GM12878 (cell line): Measurements from ENCODE around the gene LIMA1. TPM values are rescaled to one million over a fixed set of nuclear protein-coding genes. Genes with fewer than 3 reads are reported as not detected.

Experiments used
- ATAC-seq: fragments of 200-7000 bp; cut with Tn5 transposase; 3 replicates; pipeline ENCODE4 v1.9.1; 2020; ENCODE audit warnings: mild to moderate bottlenecking, moderate library complexity
- BruUV-seq: library from RNA; stranded (reverse); fragments of 400-500 nt; replicated peaks from 2 replicates; lab custom pipeline; 2021; lab: Mats Ljungman, UMichigan
- CTCF ChIA-PET: fragments of 300-600 bp; sonication (Branson Sonifier 250); formaldehyde crosslinking; extraction: SDS; loops from one replicate; lab custom pipeline; 2021; ENCODE audit warnings: inconsistent platforms; lab: Yijun Ruan, JAX
- POLR2A ChIA-PET: fragments of 350-600 bp; formaldehyde crosslinking; extraction: SDS; loops from one replicate; lab custom pipeline; 2021; ENCODE audit warnings: inconsistent platforms; lab: Charles Lee
- RAD21 ChIA-PET: fragments of 300-600 bp; sonication (Branson Sonifier 250); formaldehyde crosslinking; loops from one replicate; lab custom pipeline; 2023; ENCODE audit warnings: antibody characterized with exemption; ENCODE audit not compliant: unreplicated experiment; lab: Charles Lee
- SMC1A ChIA-PET: fragments of 300-600 bp; sonication (Branson Sonifier 250); formaldehyde crosslinking; loops from one replicate; lab custom pipeline; 2023; ENCODE audit not compliant: unreplicated experiment, uncharacterized antibody; lab: Charles Lee
- DNase-seq: peaks from one replicate; pipeline ENCODE4 v3.0.0-alpha.2; 2011; ENCODE audit warnings: low read depth, low spot score
- FAIRE-seq: peaks from 3 replicates; lab custom pipeline; 2011; peaks lifted over from hg19 to GRCh38; lab: Jason Lieb, UNC
- H2AFZ ChIP-seq: 2 replicates; pipeline ENCODE4 v1.6.0; 2011; ENCODE audit warnings: low read depth, low read length, control low read depth; ENCODE audit not compliant: control insufficient read depth
- H3K27ac ChIP-seq: 2 replicates; pipeline ENCODE4 v1.5.1; 2011; ENCODE audit warnings: control low read depth; ENCODE audit not compliant: control insufficient read depth, insufficient read depth
- H3K27me3 ChIP-seq, 2 experiments: replicated peaks in 1 of 2; 2 replicates each; pipeline versions ENCODE4 v1.6.0 to v1.6.1; 2011; ENCODE audit warnings: low read length in 1 of 2; ENCODE audit not compliant: control insufficient read depth in 2 of 2, insufficient read depth in 2 of 2
- H3K36me3 ChIP-seq, 2 experiments: 2 replicates each; pipeline ENCODE4 v1.5.1; 2011; ENCODE audit warnings: low read length in 1 of 2; ENCODE audit not compliant: control insufficient read depth in 2 of 2, insufficient read depth in 2 of 2
- H3K4me1 ChIP-seq: 2 replicates; pipeline ENCODE4 v1.6.1; 2011; ENCODE audit warnings: mild to moderate bottlenecking, low read length, moderate library complexity, mixed read lengths; ENCODE audit not compliant: control insufficient read depth, insufficient read depth
- H3K4me2 ChIP-seq: 2 replicates; pipeline ENCODE4 v1.6.0; 2011; ENCODE audit warnings: control low read depth; ENCODE audit not compliant: control insufficient read depth, insufficient read depth
- H3K4me3 ChIP-seq: fragments of 200-600 bp; sonication (generic); 2 replicates; pipeline ENCODE4 v1.5.1; 2016
- H3K79me2 ChIP-seq: 2 replicates; pipeline ENCODE4 v1.6.0; 2011; ENCODE audit warnings: low read length; ENCODE audit not compliant: control insufficient read depth, insufficient read depth
- H3K9ac ChIP-seq: 2 replicates; pipeline ENCODE4 v1.8.0; 2011; ENCODE audit warnings: low read length, control low read depth, mixed read lengths; ENCODE audit not compliant: control insufficient read depth, insufficient read depth
- H3K9me3 ChIP-seq: replicated peaks from 3 replicates; pipeline ENCODE4 v1.5.1; 2011; ENCODE audit warnings: mild to moderate bottlenecking, low read length; ENCODE audit not compliant: control insufficient read depth, insufficient read depth
- H4K20me1 ChIP-seq: 2 replicates; pipeline ENCODE4 v1.6.0; 2011; ENCODE audit not compliant: control insufficient read depth, insufficient read depth
- BACH1 ChIP-seq: fragments of 450-650 bp; IDR thresholded peaks from 2 replicates; pipeline ENCODE4 v1.6.1; 2017; ENCODE audit warnings: mild to moderate bottlenecking, borderline replicate concordance
- CREM ChIP-seq: IDR thresholded peaks from 2 replicates; pipeline ENCODE4 v1.6.1; 2014; ENCODE audit warnings: antibody characterized with exemption, low read depth
- FOS ChIP-seq: IDR thresholded peaks from 3 replicates; pipeline ENCODE4 v1.6.1; 2011; ENCODE audit warnings: borderline replicate concordance; ENCODE audit not compliant: insufficient read length; ENCODE audit errors: extremely low read depth
- FOXM1 ChIP-seq: IDR thresholded peaks from 2 replicates; pipeline ENCODE4 v1.6.1; 2012; ENCODE audit warnings: low read depth, mild to moderate bottlenecking, inconsistent platforms, low read length, moderate library complexity
- HDGF ChIP-seq: fragments of 450-650 bp; IDR thresholded peaks from 2 replicates; pipeline ENCODE4 v1.6.1; 2016; ENCODE audit warnings: antibody characterized with exemption
- IKZF2 ChIP-seq, 2 experiments: fragments of 450-650 bp; IDR thresholded peaks; 2 replicates each; pipeline ENCODE4 v1.6.1; 2017; ENCODE audit warnings: mild to moderate bottlenecking in 2 of 2, moderate library complexity in 2 of 2
- MEF2A ChIP-seq: IDR thresholded peaks from 2 replicates; pipeline ENCODE4 v1.6.1; 2011; ENCODE audit warnings: low read depth, mild to moderate bottlenecking, low read length, moderate library complexity; ENCODE audit not compliant: insufficient read depth
- NFYB ChIP-seq: IDR thresholded peaks from 2 replicates; pipeline ENCODE4 v1.6.1; 2011; ENCODE audit warnings: low read depth, mild to moderate bottlenecking, low read length, improper control_type of control experiment, moderate library complexity; ENCODE audit not compliant: insufficient read depth
- RAD51 ChIP-seq: fragments of 450-650 bp; IDR thresholded peaks from 2 replicates; pipeline ENCODE4 v1.6.1; 2016; ENCODE audit warnings: moderate library complexity, mild to moderate bottlenecking, inconsistent platforms
- RBBP5 ChIP-seq: fragments of 200-600 bp; sonication (generic); conservative IDR thresholded peaks from 2 replicates; pipeline ENCODE4 v1.6.1; 2016
- SREBF1 ChIP-seq: IDR thresholded peaks from 2 replicates; pipeline ENCODE4 v1.6.1; 2012; ENCODE audit warnings: mild to moderate bottlenecking, low read length
- SRF ChIP-seq, 2 experiments: IDR thresholded peaks; 2 replicates each; pipeline ENCODE4 v1.6.1; 2011; ENCODE audit warnings: low read depth in 2 of 2, low read length in 2 of 2, mild to moderate bottlenecking in 1 of 2, moderate library complexity in 1 of 2
- STAT1 ChIP-seq: fragments of 450-650 bp; conservative IDR thresholded peaks from 2 replicates; pipeline ENCODE4 v1.6.1; 2014; ENCODE audit warnings: antibody characterized with exemption, mild to moderate bottlenecking
- ZNF274 ChIP-seq: IDR thresholded peaks from one replicate; pipeline ENCODE4 v1.8.0; 2011; ENCODE audit not compliant: insufficient read length, insufficient read depth
- ZZZ3 ChIP-seq: IDR thresholded peaks from 2 replicates; pipeline ENCODE4 v1.6.1; 2011; ENCODE audit warnings: low read depth; ENCODE audit not compliant: control insufficient read depth, insufficient read length
- WGBS: methylation state at CpG from one replicate; pipeline ENCODE4 v1.1.6; 2016; ENCODE audit warnings: low lambda C conversion rate; ENCODE audit not compliant: insufficient replicate concordance, insufficient coverage; ENCODE audit errors: missing lambda C conversion rate; 5-methylcytosine and 5-hydroxymethylcytosine counted together
- in situ Hi-C: fragments of 300-500 bp; cut with MboI; formaldehyde crosslinking; loops from 9 replicates; pipeline ENCODE4 v1.14.3; 2018; ENCODE audit warnings: mixed read lengths
- intact Hi-C: fragments of 100-400 bp; cut with micrococcal nuclease; formaldehyde crosslinking; loops from one replicate; pipeline ENCODE4 v1.14.2; 2022; ENCODE audit not compliant: unreplicated experiment
- polyA plus RNA-seq, 11 experiments: library from polyadenylated mRNA; depleted of rRNA in 4 of 11; unstranded in 6 of 11; stranded (reverse) in 5 of 11; fragments of >200 nt; fragmentation: Nextera tagmentation in 4 of 11; fragmentation: Illumina TruSeq in 1 of 11; extraction: Ambion mirVana in 4 of 11; extraction: Trizol in 1 of 11; gene quantifications; 1 replicate in 1 of 11; 2 replicates in 10 of 11; pipeline versions ENCODE4 v1.2.1 to v1.2.3, GENCODE V29; 2011 to 2016; ENCODE audit warnings: inconsistent platforms in 2 of 11, missing spikeins in 2 of 11, low read depth in 1 of 11
- total RNA-seq, 4 experiments: library from RNA; depleted of rRNA in 3 of 4; stranded (reverse); fragments of >200 nt in 3 of 4; fragmentation: Illumina TruSeq in 1 of 4; extraction: Trizol in 1 of 4; gene quantifications; 2 replicates each; pipeline versions ENCODE4 v1.2.1 to v1.2.3, GENCODE V29; 2013 to 2021
- TF ChIP-seq, protein P1 (sequence below): fragments of 450-650 bp; IDR thresholded peaks from 2 replicates; pipeline ENCODE4 v1.6.1; 2017; ENCODE audit warnings: mild to moderate bottlenecking, low read depth, inconsistent platforms; ENCODE audit not compliant: poor library complexity, severe bottlenecking
- TF ChIP-seq, protein P2 (sequence below): fragments of 450-650 bp; IDR thresholded peaks from 2 replicates; pipeline ENCODE4 v1.6.1; 2016; ENCODE audit warnings: mild to moderate bottlenecking

LIMA1 gene
- total and polyA plus RNA-seq, 10 of the 15 experiments (the other 5 are each of a cell fraction or from before 2014, with no cell fraction given): 53.2 to 109 (median 60.8) TPM

DNA sequence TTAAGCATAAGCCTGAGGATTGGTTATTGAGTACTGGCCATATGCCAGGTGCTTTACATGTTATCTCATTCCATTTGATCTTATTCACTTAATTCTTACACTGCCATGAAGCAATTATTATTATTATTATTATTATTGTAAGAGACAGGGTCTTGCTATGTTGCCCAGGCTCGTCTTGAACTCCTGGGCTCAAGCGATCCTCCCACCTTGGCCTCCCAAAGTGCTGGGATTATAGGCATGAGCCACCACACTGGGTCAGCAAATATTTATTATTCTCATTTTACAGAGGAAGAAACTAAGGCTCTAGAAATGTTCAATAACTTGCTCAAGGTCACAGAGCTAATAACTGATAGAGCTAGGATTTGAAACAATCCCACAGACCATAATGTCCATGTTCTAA lies 14.8 kb downstream of the LIMA1 start:
- Histone ChIP-seq H3K4me3 (no peak overlapping the region), H3K4me2 (no peak overlapping the region), H4K20me1 (no peaks in the 10 kb centered on the region), H3K79me2 (no peaks in the 10 kb centered on the region), H3K9me3 (no peaks in the 10 kb centered on the region), H3K9ac (no peak overlapping the region), H3K36me3 (no peaks in the 10 kb centered on the region), H3K4me1 (no peaks in the 10 kb centered on the region), H2AFZ (no peak overlapping the region), H3K27me3 (no peaks in the 10 kb centered on the region), H3K27ac (no peak overlapping the region)
- ChIA-PET CTCF (no interaction called here), RAD21 (no interaction called here), SMC1A (interaction anchor here (1.3 kb wide), 1 partner anchor 14 kb away, joined by 6 read pairs; no protein-coding TSS in a partner anchor), POLR2A (no interaction called here)
- intact Hi-C loops: no loop called here
- DNase-seq (no peak), ATAC-seq (no peak), FAIRE-seq (no peak)
- in situ Hi-C loops: no loop called here
- TF ChIP-seq FOS (no peak), MEF2A (no peak), RBBP5 (no peak), ZZZ3 (no peak), ZNF274 (no peak), RAD51 (no peak), HDGF (no peak), NFYB (no peak), STAT1 (no peak), BACH1 (no peak), IKZF2 (IDR thresholded peaks at IDR 0.05) (no peak), CREM (no peak), SRF (IDR thresholded peaks at IDR 0.05; ENCODE audit: low read depth in 2 of 2, low read length in 2 of 2) (no peak), FOXM1 (no peak), SREBF1 (no peak)
- TF ChIP-seq, protein P1, sequence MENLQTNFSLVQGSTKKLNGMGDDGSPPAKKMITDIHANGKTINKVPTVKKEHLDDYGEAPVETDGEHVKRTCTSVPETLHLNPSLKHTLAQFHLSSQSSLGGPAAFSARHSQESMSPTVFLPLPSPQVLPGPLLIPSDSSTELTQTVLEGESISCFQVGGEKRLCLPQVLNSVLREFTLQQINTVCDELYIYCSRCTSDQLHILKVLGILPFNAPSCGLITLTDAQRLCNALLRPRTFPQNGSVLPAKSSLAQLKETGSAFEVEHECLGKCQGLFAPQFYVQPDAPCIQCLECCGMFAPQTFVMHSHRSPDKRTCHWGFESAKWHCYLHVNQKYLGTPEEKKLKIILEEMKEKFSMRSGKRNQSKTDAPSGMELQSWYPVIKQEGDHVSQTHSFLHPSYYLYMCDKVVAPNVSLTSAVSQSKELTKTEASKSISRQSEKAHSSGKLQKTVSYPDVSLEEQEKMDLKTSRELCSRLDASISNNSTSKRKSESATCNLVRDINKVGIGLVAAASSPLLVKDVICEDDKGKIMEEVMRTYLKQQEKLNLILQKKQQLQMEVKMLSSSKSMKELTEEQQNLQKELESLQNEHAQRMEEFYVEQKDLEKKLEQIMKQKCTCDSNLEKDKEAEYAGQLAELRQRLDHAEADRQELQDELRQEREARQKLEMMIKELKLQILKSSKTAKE: no peak
- TF ChIP-seq, protein P2, sequence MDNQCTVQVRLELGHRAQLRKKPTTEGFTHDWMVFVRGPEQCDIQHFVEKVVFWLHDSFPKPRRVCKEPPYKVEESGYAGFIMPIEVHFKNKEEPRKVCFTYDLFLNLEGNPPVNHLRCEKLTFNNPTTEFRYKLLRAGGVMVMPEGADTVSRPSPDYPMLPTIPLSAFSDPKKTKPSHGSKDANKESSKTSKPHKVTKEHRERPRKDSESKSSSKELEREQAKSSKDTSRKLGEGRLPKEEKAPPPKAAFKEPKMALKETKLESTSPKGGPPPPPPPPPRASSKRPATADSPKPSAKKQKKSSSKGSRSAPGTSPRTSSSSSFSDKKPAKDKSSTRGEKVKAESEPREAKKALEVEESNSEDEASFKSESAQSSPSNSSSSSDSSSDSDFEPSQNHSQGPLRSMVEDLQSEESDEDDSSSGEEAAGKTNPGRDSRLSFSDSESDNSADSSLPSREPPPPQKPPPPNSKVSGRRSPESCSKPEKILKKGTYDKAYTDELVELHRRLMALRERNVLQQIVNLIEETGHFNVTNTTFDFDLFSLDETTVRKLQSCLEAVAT: no peak
- BruUV-seq: no TSS peak
- WGBS: 67% methylated on average over 2 of the region's 2 CpGs
